CD4-positive, CD25-positive, alpha-beta regulatory T cell (primary cell): ENCODE measurements around the gene MAB21L3. TPM values are rescaled to one million over a fixed set of nuclear protein-coding genes. Genes with fewer than 3 reads are reported as not detected.
"Not testable (repeated sequence)": the region's sequence is repeated elsewhere in the genome, so short reads cannot be mapped to it uniquely, and the experiment has no call there.

Experiments
- ATAC-seq, 2 donors: fragments of 150-1000 bp; cut with Tn5 transposase; one replicate each; pipeline ENCODE4 v1.10.0; 2021; ENCODE audit warnings: low read depth in 2 of 2, moderate number of reproducible peaks in 2 of 2, moderate library complexity in 1 of 2
- DNase-seq, 3 donors: peaks; one replicate each; pipeline versions ENCODE4 v3.0.0 to v3.0.0-alpha.2; 2012 to 2022; ENCODE audit warnings: mixed read lengths in 1 of 3
- H3K27ac ChIP-seq: one replicate; pipeline ENCODE4 v1.7.0; 2013; ENCODE audit warnings: mild to moderate bottlenecking, low read length; ENCODE audit not compliant: insufficient read depth, poor library complexity, severe bottlenecking
- H3K27me3 ChIP-seq: one replicate; pipeline ENCODE4 v1.7.0; 2013; ENCODE audit warnings: low read length; ENCODE audit not compliant: control insufficient read depth, insufficient read depth
- H3K36me3 ChIP-seq: one replicate; pipeline ENCODE4 v1.7.0; 2013; ENCODE audit warnings: mild to moderate bottlenecking, low read length, moderate library complexity; ENCODE audit not compliant: control insufficient read depth, insufficient read depth
- H3K4me1 ChIP-seq: 2 replicates; pipeline ENCODE4 v1.7.0; 2013; ENCODE audit warnings: mild to moderate bottlenecking, low read length; ENCODE audit not compliant: insufficient read depth, control insufficient read depth, poor library complexity, severe bottlenecking
- H3K4me3 ChIP-seq: one replicate; pipeline ENCODE4 v1.7.0; 2013; ENCODE audit warnings: low read depth, mild to moderate bottlenecking, low read length, moderate library complexity
- H3K9me3 ChIP-seq, 2 experiments: 1 replicate in 1 of 2; 2 replicates in 1 of 2; pipeline ENCODE4 v1.7.0; 2013; ENCODE audit warnings: low read length in 2 of 2, mild to moderate bottlenecking in 1 of 2, moderate library complexity in 1 of 2; ENCODE audit not compliant: control insufficient read depth in 2 of 2
- H3K27ac Mint-ChIP-seq, 3 donors: one replicate each; pipeline ENCODE4 v1.8.0; 2020 to 2022; ENCODE audit warnings: mild to moderate bottlenecking in 3 of 3, mixed read lengths in 3 of 3, moderate library complexity in 2 of 3
- H3K27me3 Mint-ChIP-seq: one replicate; pipeline ENCODE4 v1.8.0; 2022; ENCODE audit warnings: mild to moderate bottlenecking, mixed read lengths
- H3K36me3 Mint-ChIP-seq: one replicate; pipeline ENCODE4 v1.8.0; 2020; ENCODE audit warnings: mixed read lengths
- H3K4me1 Mint-ChIP-seq, 4 donors: one replicate each; pipeline ENCODE4 v1.8.0; 2020 to 2022; ENCODE audit warnings: mixed read lengths in 4 of 4, mild to moderate bottlenecking in 1 of 4
- H3K4me3 Mint-ChIP-seq, 4 donors: one replicate each; pipeline ENCODE4 v1.8.0; 2020 to 2022; ENCODE audit warnings: mild to moderate bottlenecking in 4 of 4, mixed read lengths in 4 of 4, moderate library complexity in 3 of 4
- H3K9me3 Mint-ChIP-seq, 7 donors: one replicate each; pipeline ENCODE4 v1.8.0; 2020 to 2022; ENCODE audit warnings: mixed read lengths in 7 of 7, mild to moderate bottlenecking in 3 of 7, moderate library complexity in 2 of 7
- polyA plus RNA-seq, 4 donors: library from polyadenylated mRNA; unstranded; fragments of 300-500 nt; fragmentation: Illumina TruSeq; gene quantifications; one replicate each; pipeline ENCODE4 v1.2.3, GENCODE V29; 2021
- total RNA-seq: library from RNA; stranded (reverse); gene quantifications from one replicate; pipeline ENCODE4 v1.2.3, GENCODE V29; 2022

MAB21L3 gene
- total and polyA plus RNA-seq, 5 donors from 2014 or later = not detected

GRCh38 chr1:116144151-116144550, 33.0 kb downstream of the MAB21L3 start:
- peaks cover 0 to 7% (median 5%) of the 10 kb centered on the region in 7 donors for H3K9me3 Mint-ChIP-seq
- no peak overlapping the region for H3K4me3 Mint-ChIP-seq
- no peaks in the 10 kb centered on the region for H3K36me3 Mint-ChIP-seq
- no peak for DNase-seq
- Histone ChIP-seq H3K36me3 (no peaks in the 10 kb centered on the region), H3K27ac (no peak overlapping the region), H3K4me1 (no peaks in the 10 kb centered on the region), H3K27me3 (peaks cover 16% of the 10 kb centered on the region), H3K4me3 (no peak overlapping the region), H3K9me3 (peaks cover 5 to 12% of the 10 kb centered on the region in 2 experiments)
- peaks cover 30% of the 10 kb centered on the region for H3K27me3 Mint-ChIP-seq
- peaks cover under 1 to 6% (median 1%) of the 10 kb centered on the region in 4 donors for H3K4me1 Mint-ChIP-seq
- ATAC-seq = no peak
- H3K27ac Mint-ChIP-seq = no peak overlapping the region

- Mint-ChIP-seq H3K27ac (peak overlapping the region in 1 of 3 donors; percentile 24), H3K27me3 (peaks cover 27% of the 10 kb centered on the region)
- DNase-seq = not testable (repeated sequence)
These were observed 35.4 kb downstream of the MAB21L3 start for GRCh38 chr1:116146447-116147113.

GRCh38 chr1:116147114-116147510, 35.9 kb downstream of the MAB21L3 start:
- H3K9me3 Mint-ChIP-seq = peaks cover 0 to 7% (median 5%) of the 10 kb centered on the region in 7 donors
- H3K9me3 ChIP-seq = peaks cover 5 to 12% of the 10 kb centered on the region in 2 experiments
- peaks cover 13% of the 10 kb centered on the region for H3K27me3 ChIP-seq
- no peak for DNase-seq
- no peak overlapping the region for H3K27ac ChIP-seq
- H3K36me3 Mint-ChIP-seq = no peaks in the 10 kb centered on the region
- H3K36me3 ChIP-seq = no peaks in the 10 kb centered on the region
- H3K4me1 ChIP-seq = peaks cover 17% of the 10 kb centered on the region
- peak overlapping the region in 2 of 3 donors; percentile 24 to 91 for H3K27ac Mint-ChIP-seq
- peaks cover 0 to 24% (median 15%) of the 10 kb centered on the region in 4 donors for H3K4me1 Mint-ChIP-seq
- ATAC-seq = no peak
- H3K4me3 Mint-ChIP-seq = no peak overlapping the region
- peaks cover 24% of the 10 kb centered on the region for H3K27me3 Mint-ChIP-seq
- no peak overlapping the region for H3K4me3 ChIP-seq

More at GRCh38 chr1:116146447-116147113, 35.4 kb downstream of the MAB21L3 start:
- not testable (repeated sequence) for H3K9me3 Mint-ChIP-seq, H3K4me3 Mint-ChIP-seq, H3K36me3 Mint-ChIP-seq, H3K4me3 ChIP-seq, ATAC-seq, H3K27ac ChIP-seq, H3K36me3 ChIP-seq
- Histone ChIP-seq H3K4me1 (peaks cover 12% of the 10 kb centered on the region), H3K9me3 (peaks cover 5 to 12% of the 10 kb centered on the region in 2 experiments), H3K27me3 (peaks cover 13% of the 10 kb centered on the region)
- H3K4me1 Mint-ChIP-seq = peaks cover 0 to 20% (median 12%) of the 10 kb centered on the region in 4 donors

- H3K27ac Mint-ChIP-seq = peak overlapping the region in 2 of 3 donors; percentile 24 to 38
- DNase-seq = no peak
- H3K27me3 Mint-ChIP-seq = peaks cover 24% of the 10 kb centered on the region
- no peaks in the 10 kb centered on the region for H3K36me3 Mint-ChIP-seq
- peaks cover 0 to 7% (median 5%) of the 10 kb centered on the region in 7 donors for H3K9me3 Mint-ChIP-seq
- no peak overlapping the region for H3K27ac ChIP-seq
- ATAC-seq = no peak
- H3K4me3 Mint-ChIP-seq = no peak overlapping the region
- H3K27me3 ChIP-seq = peaks cover 13% of the 10 kb centered on the region
- H3K4me1 Mint-ChIP-seq = peaks cover 0 to 24% (median 15%) of the 10 kb centered on the region in 4 donors
- peaks cover 21% of the 10 kb centered on the region for H3K4me1 ChIP-seq
- H3K9me3 ChIP-seq = peaks cover 5 to 12% of the 10 kb centered on the region in 2 experiments
- no peak overlapping the region for H3K4me3 ChIP-seq
- no peaks in the 10 kb centered on the region for H3K36me3 ChIP-seq
These were observed 36.8 kb downstream of the MAB21L3 start for GRCh38 chr1:116147972-116148371.

GRCh38 chr1:116148967-116149366, 37.8 kb downstream of the MAB21L3 start:
- Mint-ChIP-seq H3K36me3 (no peaks in the 10 kb centered on the region), H3K27ac (no peak overlapping the region), H3K4me3 (no peak overlapping the region), H3K9me3 (peaks cover 0 to 6% (median 3%) of the 10 kb centered on the region in 7 donors), H3K4me1 (peaks cover 0 to 24% (median 18%) of the 10 kb centered on the region in 4 donors), H3K27me3 (peaks cover 22% of the 10 kb centered on the region)
- peaks cover 21% of the 10 kb centered on the region for H3K4me1 ChIP-seq
- ATAC-seq (no peak), DNase-seq (no peak)
- H3K27ac ChIP-seq = no peak overlapping the region
- no peaks in the 10 kb centered on the region for H3K36me3 ChIP-seq
- H3K27me3 ChIP-seq = peaks cover 10% of the 10 kb centered on the region
- peaks cover 3 to 7% of the 10 kb centered on the region in 2 experiments for H3K9me3 ChIP-seq
- H3K4me3 ChIP-seq = no peak overlapping the region

GRCh38 chr1:116150368-116150767, 39.2 kb downstream of the MAB21L3 start:
- H3K4me1 Mint-ChIP-seq = peaks cover 0 to 24% (median 18%) of the 10 kb centered on the region in 4 donors
- H3K9me3 Mint-ChIP-seq = peaks cover 0 to 3% (median 0%) of the 10 kb centered on the region in 7 donors
- Histone ChIP-seq H3K4me3 (no peak overlapping the region), H3K27me3 (peaks cover under 1% of the 10 kb centered on the region), H3K27ac (no peak overlapping the region), H3K9me3 (no peaks in the 10 kb centered on the region), H3K36me3 (no peaks in the 10 kb centered on the region), H3K4me1 (peaks cover 21% of the 10 kb centered on the region)
- no peak for ATAC-seq
- no peaks in the 10 kb centered on the region for H3K36me3 Mint-ChIP-seq
- H3K27ac Mint-ChIP-seq = peak overlapping the region in 2 of 3 donors; percentile 70 to 80
- H3K27me3 Mint-ChIP-seq = peaks cover 11% of the 10 kb centered on the region
- no peak for DNase-seq
- peak overlapping the region in 1 of 4 donors; percentile 49 for H3K4me3 Mint-ChIP-seq

GRCh38 chr1:116151739-116152576, 40.8 kb downstream of the MAB21L3 start:
- peak overlapping the region; percentile 44 for H3K27ac ChIP-seq

More at GRCh38 chr1:116151739-116152576, 40.8 kb downstream of the MAB21L3 start:
- peaks cover 0 to 24% (median 18%) of the 10 kb centered on the region in 4 donors for H3K4me1 Mint-ChIP-seq
- H3K27ac Mint-ChIP-seq = peak overlapping the region; percentile 80 to 94 (median 89)
- peaks cover 4% of the 10 kb centered on the region for H3K27me3 Mint-ChIP-seq
- DNase-seq = peak; percentile 55 to 70 (median 69)
- H3K4me3 ChIP-seq = peak overlapping the region; percentile 41
- peak overlapping the region; percentile 73 to 89 (median 78) for H3K4me3 Mint-ChIP-seq
- no peaks in the 10 kb centered on the region for H3K9me3 ChIP-seq
- no peaks in the 10 kb centered on the region for H3K36me3 Mint-ChIP-seq
- ATAC-seq = peak; percentile 91
- H3K36me3 ChIP-seq = no peaks in the 10 kb centered on the region
- H3K27me3 ChIP-seq = no peaks in the 10 kb centered on the region
- H3K4me1 ChIP-seq = peaks cover 21% of the 10 kb centered on the region
- peaks cover 0 to 5% (median 0%) of the 10 kb centered on the region in 7 donors for H3K9me3 Mint-ChIP-seq
